ENCODE results near the gene MMD.

GRCh38 chr17:55444471-55445441, 23.1 kb upstream of the MMD start:
- TF ChIP-seq CTCF (IDR thresholded peaks at IDR 0.05) (no peak), ZFX (IDR thresholded peaks at IDR 0.05; ENCODE audit: borderline replicate concordance) (no peak)
